A549 treated with CpdA at 1 μM for 4 hours (cell line): ENCODE results near the gene ADORA2B. TPM values are rescaled to one million over a fixed set of nuclear protein-coding genes. Genes with fewer than 3 reads are reported as not detected.

Source experiments
- total RNA-seq: library from RNA; stranded (reverse); fragments of 200-300 nt; extraction: Qiagen RNA extraction; gene quantifications from 5 replicates; pipeline ENCODE4 v1.2.3, GENCODE V29; 2022; ENCODE audit warnings: low read depth

The ADORA2B gene
- total RNA-seq, result 9.8 to 13.9 TPM (median 12.2 TPM) in 5 replicates

GRCh38 chr17:15944759-15945526 lies at the start of gene ADORA2B:
Gene ADORA2B (plus strand): TSS chr17:15945130. CDS start chr17:15945249, 119 bp downstream.

GRCh38 chr17:15999141-15999973 lies 54.4 kb downstream of the ADORA2B start, which contains the start of the genes TTC19 and ZSWIM7:
Gene TTC19 (plus strand): TSS chr17:15999824. CDS start chr17:15999849, 25 bp downstream.
Gene ZSWIM7 (minus strand): TSS chr17:15999704. CDS start chr17:15999594, 110 bp downstream.

Other genes with a start within 250 kb of the ADORA2B start
- gene ZNF286A, start 245.4 kb upstream of the ADORA2B start, total RNA-seq, result 26.7 to 37.9 TPM (median 29.5 TPM) in 5 replicates
- gene TBC1D26, start 212.8 kb upstream of the ADORA2B start, total RNA-seq, result 0.05 TPM in 1 of 5 replicates, not detected in the others
- gene ZSWIM7, start 54.6 kb downstream of the ADORA2B start, total RNA-seq, result 39.8 to 45.5 TPM (median 43.9 TPM) in 5 replicates
- gene TTC19, start 54.7 kb downstream of the ADORA2B start, total RNA-seq, result 42.2 to 49.4 TPM (median 45.9 TPM) in 5 replicates